Measurements from ENCODE around the gene MCOLN1. TPM values are rescaled to one million over a fixed set of nuclear protein-coding genes. Genes with fewer than 3 reads are reported as not detected.
A peak's percentile ranks its signal among the peaks of the same experiment; 100 is the strongest.

The MCOLN1 gene
- 28.4 and 28.9 TPM in 2 replicates for polyA plus RNA-seq (2012; rRNA removed)
- polyA plus RNA-seq (2012; cell fraction: cytosol; rRNA removed), result 10.6 and 12.9 TPM in 2 replicates
- polyA plus RNA-seq (2012; cell fraction: nucleus; rRNA removed), result 65.9 and 69.2 TPM in 2 replicates

- Histone ChIP-seq H3K79me2 (ENCODE audit: insufficient read depth) (peaks cover 14% of the 10 kb centered on the region), H3K27ac (ENCODE audit: low read depth in 2 of 2, low read length in 1 of 2) (peak within 1 kb of the TSS; percentile 38 to 90; a peak in 3 of 4 replicates), H2AFZ (ENCODE audit: low read depth) (peak within 1 kb of the TSS; percentile 91), H3K4me1 (ENCODE audit: control insufficient read depth in 1 of 2, insufficient read depth in 2 of 2, low read depth in 1 of 2, low read length in 1 of 2) (peaks cover 5 to 17% of the 10 kb centered on the region in 2 experiments; a peak in 2 of 4 replicates), H3K9me3 (no peaks in the 10 kb centered on the region), H3K27me3 (ENCODE audit: insufficient read depth) (no peaks in the 10 kb centered on the region), H3K9me2 (no peaks in the 10 kb centered on the region), H3K4me2 (peak within 1 kb of the TSS; percentile 97), H3K9ac (peak within 1 kb of the TSS; percentile 74), H4K20me1 (ENCODE audit: insufficient read depth) (no peaks in the 10 kb centered on the region), H3F3A (replicated peaks; ENCODE audit: insufficient read depth) (peaks cover 12% of the 10 kb centered on the region), H3K36me3 (replicated peaks in 1 of 2; ENCODE audit: control insufficient read depth in 1 of 2, insufficient read depth in 2 of 2, low read length in 1 of 2) (peaks cover 0 to 8% of the 10 kb centered on the region in 2 experiments), H3K4me3 (ENCODE audit: low read depth in 2 of 2, low read length in 1 of 2) (peak within 1 kb of the TSS; percentile 79 to 89)
- ChIA-PET POLR2A (interaction anchor here (0.6 to 3.5 kb wide), 9 partner anchors 9 to 125 kb away, joined by 3 to 16 read pairs (median 4); partner anchors contain the start of gene PNPLA6), CTCF (interaction anchor here (0.7 to 3.8 kb wide), 10 partner anchors 10 to 937 kb away, joined by 3 to 25 read pairs (median 5); partner anchors contain the start of gene PNPLA6)
- 2% methylated on average over 32 of the region's 65 CpGs for WGBS (ENCODE audit: low lambda C conversion rate)
- peak; percentile 100 for DNase-seq
- TF ChIP-seq EP300 (IDR thresholded peaks at IDR 0.05; ENCODE audit: borderline replicate concordance in 1 of 2, low read depth in 1 of 2, low read length in 1 of 2) (no peak), FOXM1 (IDR thresholded peaks at IDR 0.05; ENCODE audit: low read depth) (no peak), RFX5 (IDR thresholded peaks at IDR 0.05; ENCODE audit: low read length) (no peak), CTCF (IDR thresholded peaks at IDR 0.05) (no peak), NFIC (IDR thresholded peaks at IDR 0.05; ENCODE audit: borderline replicate concordance) (peak; percentile 77), TAF1 (IDR thresholded peaks at IDR 0.05; ENCODE audit: borderline replicate concordance, low read depth, low read length) (peak; percentile 63; the same call in 1 of the 2 replicates), GATA2 (CRISPR knock-in tag; IDR thresholded peaks at IDR 0.05) (no peak), MAX (IDR thresholded peaks at IDR 0.05; ENCODE audit: low read depth) (peak; percentile 76), CHD2 (IDR thresholded peaks at IDR 0.05; ENCODE audit: low read length, partially characterized antibody) (peak; percentile 98), REST (IDR thresholded peaks at IDR 0.05; ENCODE audit: low read depth, low read length) (no peak), MXI1 (IDR thresholded peaks at IDR 0.05; ENCODE audit: low read depth, low read length) (peak; percentile 92), FOSL2 (IDR thresholded peaks at IDR 0.05; ENCODE audit: borderline replicate concordance, low read depth) (no peak), JUND (IDR thresholded peaks at IDR 0.05) (no peak), NRF1 (IDR thresholded peaks at IDR 0.05; ENCODE audit: low read depth, low read length) (peak; percentile 80), ELF1 (IDR thresholded peaks at IDR 0.05) (peak; percentile 62), SIN3A (IDR thresholded peaks at IDR 0.05; ENCODE audit: borderline replicate concordance, low read depth, low read length) (peak; percentile 99), POLR2AphosphoS5 (IDR thresholded peaks at IDR 0.05; ENCODE audit: low read depth, low read length) (peak; percentile 31; the same call in 1 of the 2 replicates), TCF12 (IDR thresholded peaks at IDR 0.05) (peak; percentile 47; the same call in 1 of the 2 replicates), EZH2phosphoT487 (IDR thresholded peaks at IDR 0.05; ENCODE audit: borderline replicate concordance, low read depth) (no peak), SMC3 (IDR thresholded peaks at IDR 0.05; ENCODE audit: low read depth, low read length) (no peak), PBX3 (IDR thresholded peaks at IDR 0.05) (peak; percentile 66), GABPA (IDR thresholded peaks at IDR 0.05; ENCODE audit: low read depth) (no peak; the same call in 1 of the 2 replicates), FOXJ3 (CRISPR knock-in tag; IDR thresholded peaks at IDR 0.05) (no peak)
- TF ChIP-seq, protein P1, sequence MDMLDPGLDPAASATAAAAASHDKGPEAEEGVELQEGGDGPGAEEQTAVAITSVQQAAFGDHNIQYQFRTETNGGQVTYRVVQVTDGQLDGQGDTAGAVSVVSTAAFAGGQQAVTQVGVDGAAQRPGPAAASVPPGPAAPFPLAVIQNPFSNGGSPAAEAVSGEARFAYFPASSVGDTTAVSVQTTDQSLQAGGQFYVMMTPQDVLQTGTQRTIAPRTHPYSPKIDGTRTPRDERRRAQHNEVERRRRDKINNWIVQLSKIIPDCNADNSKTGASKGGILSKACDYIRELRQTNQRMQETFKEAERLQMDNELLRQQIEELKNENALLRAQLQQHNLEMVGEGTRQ (IDR thresholded peaks at IDR 0.05; ENCODE audit: borderline replicate concordance, low read depth, low read length), result peak; percentile 100
These were observed at the start of gene MCOLN1 for GRCh38 chr19:7522072-7522922. Gene MCOLN1 (plus strand): TSS chr19:7522624. CDS start chr19:7522751, 127 bp downstream.

Measured in SK-N-SH (cell line).